AG04450 (cell line): ENCODE data around the gene RPL32. TPM values are rescaled to one million over a fixed set of nuclear protein-coding genes. Genes with fewer than 3 reads are reported as not detected.

Experiments
- CTCF ChIA-PET: fragments of 300-600, 350-600 bp; formaldehyde crosslinking; extraction: SDS; loops from one replicate; lab custom pipeline; 2022; ENCODE audit warnings: antibody characterized with exemption, inconsistent platforms; lab: Charles Lee
- POLR2A ChIA-PET: fragments of 350-600 bp; formaldehyde crosslinking; extraction: SDS; loops from one replicate; lab custom pipeline; 2021; ENCODE audit warnings: antibody characterized with exemption, inconsistent platforms; lab: Yijun Ruan, JAX
- DNase-seq: peaks from one replicate; pipeline ENCODE4 v3.0.0-alpha.2; 2011; ENCODE audit warnings: low read depth, low spot score
- H3K27ac ChIP-seq: one replicate; pipeline ENCODE4 v1.5.1; 2012; ENCODE audit warnings: low read depth, low read length, control low read depth
- H3K27me3 ChIP-seq: one replicate; pipeline ENCODE4 v1.6.0; 2012; ENCODE audit warnings: low read length; ENCODE audit not compliant: control insufficient read depth, insufficient read depth
- H3K4me3 ChIP-seq: 2 replicates; pipeline ENCODE4 v1.5.1; 2011; ENCODE audit warnings: mild to moderate bottlenecking, low read depth, low read length, control low read depth
- H3K9me3 ChIP-seq: 2 replicates; pipeline ENCODE4 v1.5.1; 2012; ENCODE audit warnings: low read length; ENCODE audit not compliant: control insufficient read depth, insufficient read depth
- CTCF ChIP-seq: IDR thresholded peaks from 2 replicates; pipeline ENCODE4 v1.5.1; 2011; ENCODE audit warnings: low read depth, low read length, control low read depth, inconsistent platforms
- polyA plus RNA-seq: library from polyadenylated mRNA; depleted of rRNA; stranded (reverse); fragments of >200 nt; gene quantifications from 2 replicates; pipeline ENCODE4 v1.2.3, GENCODE V29; 2011

RPL32 gene
- polyA plus RNA-seq, 1 experiment, result 3,211 TPM

- Histone ChIP-seq H3K9me3 (no peaks in the 10 kb centered on the region), H3K4me3 (no peak overlapping the region), H3K27ac (no peak overlapping the region), H3K27me3 (no peaks in the 10 kb centered on the region)
- no peak for TF ChIP-seq CTCF
- no peak for DNase-seq
- POLR2A ChIA-PET, result no interaction called here
- CTCF ChIA-PET, result no interaction called here
These were observed 22.6 kb downstream of the RPL32 start for GRCh38 chr3:12818773-12819172.

DNA sequence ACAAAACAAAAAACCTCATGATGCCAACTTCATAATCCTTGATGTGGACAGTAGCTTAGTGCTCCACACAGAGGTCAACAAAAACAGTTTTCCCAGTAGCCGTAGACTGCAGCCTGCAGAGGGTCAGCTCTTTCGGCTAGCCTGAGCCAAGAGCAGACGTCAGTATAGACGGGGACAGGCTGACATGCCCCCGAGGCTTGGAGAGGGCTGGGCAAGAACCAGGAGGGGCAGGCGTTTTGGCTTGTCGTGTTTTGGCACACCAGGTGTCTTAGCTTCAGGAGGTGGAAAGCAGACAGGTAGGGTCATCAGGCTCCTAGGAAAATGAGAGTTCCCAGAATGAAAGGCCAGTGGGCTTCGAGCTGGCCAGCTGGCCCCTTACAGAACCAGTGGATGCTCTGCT, 23.1 kb downstream of the RPL32 start:
- TF ChIP-seq CTCF, result no peak
- Histone ChIP-seq H3K4me3 (no peak overlapping the region), H3K27me3 (no peaks in the 10 kb centered on the region), H3K27ac (no peak overlapping the region), H3K9me3 (no peaks in the 10 kb centered on the region)
- POLR2A ChIA-PET, result no interaction called here
- CTCF ChIA-PET, result interaction anchor here (0.7 kb wide), 1 partner anchor 73 kb away, joined by 3 read pairs; no protein-coding TSS in a partner anchor
- DNase-seq, result no peak

DNA sequence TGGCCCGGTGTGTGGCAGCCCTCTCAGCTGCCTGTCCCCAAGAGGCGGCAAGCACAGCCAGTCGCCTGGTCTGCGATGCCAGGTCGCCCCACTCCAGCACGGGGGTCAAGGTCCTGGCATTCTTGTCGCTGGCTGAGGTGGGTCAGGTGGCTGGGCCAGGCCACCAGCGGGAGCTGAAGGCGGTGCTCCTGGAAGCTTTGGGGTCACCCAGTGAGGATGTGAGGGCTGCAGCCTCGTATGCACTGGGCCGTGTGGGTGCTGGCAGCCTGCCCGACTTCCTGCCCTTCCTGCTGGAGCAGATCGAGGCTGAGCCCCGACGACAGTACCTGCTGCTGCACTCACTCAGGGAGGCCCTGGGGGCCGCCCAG, 24.0 kb downstream of the RPL32 start:
- H3K27me3 ChIP-seq, result no peaks in the 10 kb centered on the region
- ChIA-PET CTCF (no interaction called here), POLR2A (interaction anchor here (1.1 kb wide), 1 partner anchor 168 kb away, joined by 9 read pairs; no protein-coding TSS in a partner anchor)
- H3K9me3 ChIP-seq, result no peaks in the 10 kb centered on the region
- no peak overlapping the region for H3K4me3 ChIP-seq
- no peak for TF ChIP-seq CTCF
- no peak overlapping the region for H3K27ac ChIP-seq
- no peak for DNase-seq

DNA sequence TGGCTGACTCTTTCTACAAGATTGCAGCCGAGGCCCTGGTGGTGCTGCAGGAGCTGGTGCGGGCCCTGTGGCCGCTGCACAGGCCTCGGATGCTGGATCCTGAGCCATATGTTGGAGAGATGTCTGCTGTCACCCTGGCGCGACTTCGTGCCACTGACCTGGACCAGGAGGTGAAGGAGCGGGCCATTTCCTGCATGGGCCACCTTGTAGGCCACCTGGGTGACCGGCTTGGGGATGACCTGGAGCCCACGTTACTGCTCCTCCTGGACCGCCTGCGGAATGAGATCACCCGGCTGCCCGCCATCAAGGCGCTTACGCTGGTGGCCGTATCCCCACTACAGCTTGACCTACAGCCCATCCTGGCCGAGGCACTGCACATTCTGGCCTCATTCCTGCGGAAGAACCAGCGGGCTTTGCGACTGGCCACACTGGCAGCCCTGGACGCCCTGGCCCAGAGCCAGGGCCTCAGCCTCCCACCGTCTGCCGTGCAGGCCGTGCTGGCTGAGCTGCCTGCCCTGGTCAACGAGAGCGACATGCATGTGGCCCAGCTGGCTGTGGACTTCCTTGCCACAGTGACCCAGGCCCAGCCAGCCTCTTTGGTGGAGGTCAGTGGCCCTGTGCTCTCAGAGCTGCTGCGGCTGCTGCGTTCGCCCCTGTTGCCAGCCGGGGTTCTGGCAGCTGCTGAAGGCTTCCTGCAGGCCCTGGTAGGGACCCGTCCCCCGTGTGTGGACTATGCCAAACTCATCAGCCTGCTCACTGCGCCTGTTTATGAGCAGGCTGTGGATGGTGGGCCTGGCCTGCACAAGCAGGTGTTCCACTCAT, 24.6 kb downstream of the RPL32 start:
- no peak for TF ChIP-seq CTCF
- Histone ChIP-seq H3K4me3 (no peak overlapping the region), H3K27ac (no peak overlapping the region), H3K9me3 (no peaks in the 10 kb centered on the region), H3K27me3 (no peaks in the 10 kb centered on the region)
- POLR2A ChIA-PET, result interaction anchor here (1.1 kb wide), 1 partner anchor 168 kb away, joined by 9 read pairs; no protein-coding TSS in a partner anchor
- CTCF ChIA-PET, result no interaction called here
- no peak for DNase-seq

GRCh38 chr3:12815719-12816118, 25.6 kb downstream of the RPL32 start:
- H3K9me3 ChIP-seq, result no peaks in the 10 kb centered on the region
- H3K27ac ChIP-seq, result no peak overlapping the region
- ChIA-PET POLR2A (interaction anchor here (0.6 kb wide), 1 partner anchor 1109 kb away, joined by 9 read pairs; no protein-coding TSS in a partner anchor), CTCF (interaction anchor here (1.1 kb wide), 1 partner anchor 32 kb away, joined by 4 read pairs; no protein-coding TSS in a partner anchor)
- H3K27me3 ChIP-seq, result no peaks in the 10 kb centered on the region
- H3K4me3 ChIP-seq, result no peak overlapping the region
- no peak for TF ChIP-seq CTCF
- no peak for DNase-seq
